GM10847 (cell line): Measurements from ENCODE around the gene TTL.

ENCODE experiments used
- POLR2A ChIP-seq: IDR thresholded peaks from 2 replicates; pipeline ENCODE4 v1.6.1; 2011; ENCODE audit not compliant: insufficient read length; ENCODE audit errors: extremely low read depth

TTL gene

GRCh38 chr2:112583497-112584133, 101.7 kb downstream of the TTL start:
- TF ChIP-seq POLR2A, result no peak

GRCh38 chr2:112584134-112584890, 102.4 kb downstream of the TTL start, which contains the start of gene CHCHD5:
TSS of gene CHCHD5 (plus strand) at chr2:112584609. CDS start at chr2:112584648, 39 bp downstream.
- TF ChIP-seq POLR2A, result peak; percentile 67

- no peak for TF ChIP-seq POLR2A
Observed at GRCh38 chr2:112584891-112585250, 102.9 kb downstream of the TTL start.

- no peak for TF ChIP-seq POLR2A
Observed at GRCh38 chr2:112585400-112585799, 103.4 kb downstream of the TTL start.

- TF ChIP-seq POLR2A, result no peak
Observed at GRCh38 chr2:112585873-112586464, 104.0 kb downstream of the TTL start.

- no peak for TF ChIP-seq POLR2A
Observed at GRCh38 chr2:112588611-112589045, 106.7 kb downstream of the TTL start.
